Measurements from ENCODE around the gene ZNF618. TPM values are rescaled to one million over a fixed set of nuclear protein-coding genes. Genes with fewer than 3 reads are reported as not detected.

ZNF618 gene
- 5.0 and 6.2 TPM in 2 replicates for polyA plus RNA-seq (2012; rRNA removed)
- 3.0 and 4.1 TPM in 2 replicates for polyA plus RNA-seq (2012; cell fraction: cytosol; rRNA removed)
- polyA plus RNA-seq (2012; cell fraction: nucleus; rRNA removed): 12.1 and 12.9 TPM in 2 replicates

DNA sequence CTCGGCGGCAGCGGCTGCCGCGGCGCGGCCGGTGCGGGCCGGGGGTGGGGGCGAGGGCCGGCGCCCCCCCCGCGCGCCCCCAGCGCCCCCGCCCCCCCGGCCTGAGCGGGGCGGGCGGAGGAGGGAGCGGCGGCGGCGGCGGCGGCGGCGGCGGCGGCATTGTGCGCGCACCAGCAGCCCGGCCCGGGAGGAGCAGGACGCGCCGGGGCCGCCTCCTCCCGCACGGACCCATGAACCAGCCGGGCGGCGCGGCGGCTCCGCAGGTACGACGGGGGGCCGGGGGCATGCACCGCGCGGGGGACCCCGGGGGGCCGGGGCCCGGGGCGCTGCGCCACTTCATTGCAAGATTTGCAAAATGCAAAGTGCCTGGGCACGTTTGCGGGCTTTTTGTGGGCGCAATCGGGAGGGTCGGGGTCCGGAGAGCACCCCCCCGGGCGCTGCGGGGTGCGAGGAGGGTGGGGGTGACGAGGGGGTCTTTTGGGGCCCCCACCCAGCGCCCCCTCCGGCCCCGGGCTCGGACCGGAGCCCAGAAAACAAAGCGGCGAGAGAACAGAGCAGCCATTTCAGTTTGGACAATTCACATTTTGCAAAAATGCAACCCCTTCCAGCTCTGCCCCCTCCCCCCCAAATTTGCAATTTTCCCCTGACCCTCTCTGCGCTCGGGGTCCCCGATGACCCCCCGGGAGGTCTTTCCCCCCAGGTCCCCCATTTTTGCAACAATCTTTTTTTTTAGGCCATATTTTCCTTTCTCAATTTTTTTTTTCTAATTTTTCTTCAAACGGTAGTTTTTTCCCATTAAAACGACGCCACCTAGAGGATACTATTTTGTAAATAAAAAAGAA, at the start of gene ZNF618:
Gene ZNF618, plus strand, starts transcription at position 159 of the 842 bp plus-strand sequence. Its CDS starts 72 bp downstream, at position 231.
- H3K9ac ChIP-seq: peak within 1 kb of the TSS; percentile 98
- WGBS (ENCODE audit: low lambda C conversion rate): 1% methylated on average over 7 of the region's 84 CpGs
- H3K79me2 ChIP-seq (ENCODE audit: insufficient read depth): peaks cover 49% of the 10 kb centered on the region
- H3K36me3 ChIP-seq (replicated peaks in 1 of 2; ENCODE audit: control insufficient read depth in 1 of 2, insufficient read depth in 2 of 2, low read length in 1 of 2): peaks cover 4 to 9% of the 10 kb centered on the region in 2 experiments
- POLR2A ChIA-PET: interaction anchor here (1.2 kb wide), 1 partner anchor 69 kb away, joined by 3 read pairs; no protein-coding TSS in a partner anchor
- peak; percentile 51 for TF ChIP-seq CTCF (IDR thresholded peaks at IDR 0.05)
- TF ChIP-seq TAF1 (IDR thresholded peaks at IDR 0.05; ENCODE audit: borderline replicate concordance, low read depth, low read length): peak; percentile 19; the same call in 1 of the 2 replicates
- TF ChIP-seq GABPA (IDR thresholded peaks at IDR 0.05; ENCODE audit: low read depth): no peak
- 0 out of 2 replicates have a peak, but pooled peaks have one; percentile 15 for TF ChIP-seq MXI1 (IDR thresholded peaks at IDR 0.05; ENCODE audit: low read depth, low read length)
- TF ChIP-seq YY1 (IDR thresholded peaks at IDR 0.05; ENCODE audit: low read depth): peak; percentile 72; the same call in 1 of the 2 replicates
- no peak for TF ChIP-seq SIN3A (IDR thresholded peaks at IDR 0.05; ENCODE audit: borderline replicate concordance, low read depth, low read length)
- peak; percentile 17; the same call in 1 of the 2 replicates for TF ChIP-seq RAD21 (IDR thresholded peaks at IDR 0.05; ENCODE audit: low read length)
- H3K4me2 ChIP-seq: peak within 1 kb of the TSS; percentile 82
- H3K4me1 ChIP-seq (ENCODE audit: control insufficient read depth in 1 of 2, insufficient read depth in 2 of 2, low read depth in 1 of 2, low read length in 1 of 2): peaks cover 5 to 18% of the 10 kb centered on the region in 2 experiments
- H3K27me3 ChIP-seq (ENCODE audit: insufficient read depth): no peaks in the 10 kb centered on the region
- peak within 1 kb of the TSS; percentile 70 to 77 for H3K4me3 ChIP-seq (ENCODE audit: low read depth in 2 of 2, low read length in 1 of 2)
- peak; percentile 91 for DNase-seq
- no peaks in the 10 kb centered on the region for H3K9me2 ChIP-seq
- H2AFZ ChIP-seq (ENCODE audit: low read depth): peak within 1 kb of the TSS; percentile 91
- peak within 1 kb of the TSS; percentile 72 to 86 for H3K27ac ChIP-seq (ENCODE audit: low read depth in 2 of 2, low read length in 1 of 2)
- peaks cover 10% of the 10 kb centered on the region for H4K20me1 ChIP-seq (ENCODE audit: insufficient read depth)
- CTCF ChIA-PET: interaction anchor here (0.6 to 1.7 kb wide), 26 partner anchors 9 to 279 kb away, joined by 3 to 11 read pairs (median 4); partner anchors contain the start of gene COL27A1
- H3K9me3 ChIP-seq: no peaks in the 10 kb centered on the region
- H3F3A ChIP-seq (replicated peaks; ENCODE audit: insufficient read depth): peaks cover 4% of the 10 kb centered on the region

DNA sequence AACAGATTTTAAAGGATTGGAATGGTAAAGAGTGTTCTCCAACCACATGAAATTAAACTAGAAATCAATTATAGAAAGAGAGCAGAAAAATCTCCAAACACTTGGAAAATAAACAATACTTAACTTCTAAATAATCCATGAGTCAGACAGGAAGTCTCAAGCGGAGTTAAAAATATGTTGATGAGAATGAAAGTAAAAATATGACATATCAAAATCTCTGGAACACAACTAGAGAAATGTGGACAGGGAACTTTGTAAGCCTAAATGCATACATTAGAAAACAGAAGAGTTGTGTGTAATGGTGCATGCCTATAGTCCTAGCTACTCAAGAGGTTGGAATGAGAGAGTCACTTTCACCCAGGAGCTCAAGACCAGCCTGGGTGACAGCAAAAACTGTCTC, 47.9 kb upstream of the ZNF618 start:
- Histone ChIP-seq H2AFZ (ENCODE audit: low read depth) (no peak overlapping the region), H3K4me3 (ENCODE audit: low read depth in 2 of 2, low read length in 1 of 2) (no peak overlapping the region), H3K27me3 (ENCODE audit: insufficient read depth) (no peaks in the 10 kb centered on the region), H3K9me2 (no peaks in the 10 kb centered on the region), H3K79me2 (ENCODE audit: insufficient read depth) (no peaks in the 10 kb centered on the region), H3K9ac (no peak overlapping the region), H3K36me3 (replicated peaks in 1 of 2; ENCODE audit: control insufficient read depth in 1 of 2, insufficient read depth in 2 of 2, low read length in 1 of 2) (no peaks in the 10 kb centered on the region), H3K4me2 (no peak overlapping the region), H3K4me1 (ENCODE audit: control insufficient read depth in 1 of 2, insufficient read depth in 2 of 2, low read depth in 1 of 2, low read length in 1 of 2) (no peaks in the 10 kb centered on the region; a peak in 1 of 4 replicates), H3K9me3 (peaks cover 11% of the 10 kb centered on the region), H3F3A (replicated peaks; ENCODE audit: insufficient read depth) (no peaks in the 10 kb centered on the region), H3K27ac (ENCODE audit: low read depth in 2 of 2, low read length in 1 of 2) (no peak overlapping the region), H4K20me1 (ENCODE audit: insufficient read depth) (no peaks in the 10 kb centered on the region)
- ChIA-PET POLR2A (no interaction called here), CTCF (no interaction called here)
- WGBS (ENCODE audit: low lambda C conversion rate): 25% methylated on average over 1 of the region's 1 CpG
- DNase-seq: no peak
- TF ChIP-seq GABPA (IDR thresholded peaks at IDR 0.05; ENCODE audit: low read depth) (no peak), POLR2AphosphoS5 (IDR thresholded peaks at IDR 0.05; ENCODE audit: low read depth, low read length) (no peak), NFIC (IDR thresholded peaks at IDR 0.05; ENCODE audit: borderline replicate concordance) (no peak), RCOR1 (IDR thresholded peaks at IDR 0.05; ENCODE audit: low read length) (no peak)
